Hepatocyte (in vitro differentiated cells): Measurements from ENCODE around the gene TBC1D22B. TPM values are rescaled to one million over a fixed set of nuclear protein-coding genes. Genes with fewer than 3 reads are reported as not detected.

Source experiments
- DNase-seq: peaks from one replicate; pipeline ENCODE4 v3.0.0-alpha.2; 2016; ENCODE audit warnings: low spot score
- H2AFZ ChIP-seq: fragments of 200-600 bp; sonication (generic); 2 replicates; pipeline ENCODE4 v1.6.0; 2016; ENCODE audit warnings: antibody characterized with exemption, mild to moderate bottlenecking
- H3K27ac ChIP-seq: fragments of 200-600 bp; sonication (generic); 2 replicates; pipeline ENCODE4 v1.5.1; 2016; ENCODE audit warnings: mild to moderate bottlenecking
- H3K27me3 ChIP-seq: fragments of 200-600 bp; sonication (generic); 2 replicates; pipeline ENCODE4 v1.6.1; 2016
- H3K36me3 ChIP-seq: fragments of 200-600 bp; sonication (generic); replicated peaks from 2 replicates; pipeline ENCODE4 v1.5.1; 2016; ENCODE audit warnings: low read depth; ENCODE audit not compliant: insufficient read depth
- H3K4me1 ChIP-seq: fragments of 200-600 bp; sonication (generic); 2 replicates; pipeline ENCODE4 v1.5.1; 2016; ENCODE audit warnings: mild to moderate bottlenecking, moderate library complexity; ENCODE audit not compliant: insufficient read depth
- H3K4me2 ChIP-seq: fragments of 200-600 bp; sonication (generic); 2 replicates; pipeline ENCODE4 v1.6.0; 2016
- H3K4me3 ChIP-seq: fragments of 200-600 bp; sonication (generic); 2 replicates; pipeline ENCODE4 v1.5.1; 2016; ENCODE audit warnings: mild to moderate bottlenecking
- H3K79me2 ChIP-seq: fragments of 200-600 bp; sonication (generic); 2 replicates; pipeline ENCODE4 v1.6.0; 2017; ENCODE audit warnings: mild to moderate bottlenecking
- H3K9me2 ChIP-seq: fragments of 200-600 bp; sonication (generic); replicated peaks from 2 replicates; pipeline ENCODE4 v1.6.0; 2017; ENCODE audit warnings: mild to moderate bottlenecking; ENCODE audit not compliant: insufficient read depth
- H3K9me3 ChIP-seq: fragments of 200-600 bp; sonication (generic); 2 replicates; pipeline ENCODE4 v1.5.1; 2016; ENCODE audit warnings: low read depth, mild to moderate bottlenecking
- H4K20me1 ChIP-seq: fragments of 200-600 bp; sonication (generic); 2 replicates; pipeline ENCODE4 v1.6.0; 2016; ENCODE audit warnings: mild to moderate bottlenecking; ENCODE audit not compliant: insufficient read depth, poor library complexity, severe bottlenecking
- CTCF ChIP-seq: fragments of 200-600 bp; sonication (generic); IDR thresholded peaks from 2 replicates; pipeline ENCODE4 v1.5.1; 2016; ENCODE audit warnings: antibody characterized with exemption, mild to moderate bottlenecking; ENCODE audit not compliant: poor library complexity
- EZH2 ChIP-seq: fragments of 200-600 bp; sonication (generic); IDR thresholded peaks from 2 replicates; pipeline ENCODE4 v1.6.1; 2016; ENCODE audit warnings: antibody characterized with exemption, mild to moderate bottlenecking, borderline replicate concordance
- EZH2phosphoT487 ChIP-seq: fragments of 200-600 bp; sonication (generic); IDR thresholded peaks from one replicate; pipeline ENCODE4 v1.6.1; 2018; ENCODE audit warnings: antibody characterized with exemption, mild to moderate bottlenecking, low read depth, moderate library complexity; ENCODE audit not compliant: unreplicated experiment, severe bottlenecking
- WGBS: methylation state at CpG from one replicate; pipeline ENCODE4 v1.1.6; 2016; ENCODE audit warnings: low lambda C conversion rate; ENCODE audit errors: missing lambda C conversion rate; 5-methylcytosine and 5-hydroxymethylcytosine counted together
- polyA plus RNA-seq: library from polyadenylated mRNA; unstranded; fragments of >200 nt; fragmentation: Nextera tagmentation; extraction: Ambion mirVana; gene quantifications from 2 replicates; pipeline ENCODE4 v1.2.1, GENCODE V29; 2016
- total RNA-seq: library from RNA; depleted of rRNA; stranded (reverse); fragments of >200 nt; gene quantifications from 2 replicates; pipeline ENCODE4 v1.2.3, GENCODE V29; 2014

Gene TBC1D22B
- total and polyA plus RNA-seq, 2 experiments from 2014 or later = 5.2 to 8.2 TPM

GRCh38 chr6:37237789-37238188 is 19.8 kb upstream of the TBC1D22B start:
- H3K27me3 ChIP-seq = no peaks in the 10 kb centered on the region
- H3K36me3 ChIP-seq = no peaks in the 10 kb centered on the region
- peaks cover 9% of the 10 kb centered on the region for H3K4me1 ChIP-seq
- H4K20me1 ChIP-seq = no peaks in the 10 kb centered on the region
- H3K9me2 ChIP-seq = no peaks in the 10 kb centered on the region
- H3K79me2 ChIP-seq = no peaks in the 10 kb centered on the region
- no peak for DNase-seq
- TF ChIP-seq CTCF (no peak), EZH2 (no peak), EZH2phosphoT487 (no peak)
- no peaks in the 10 kb centered on the region for H3K9me3 ChIP-seq
- H3K4me2 ChIP-seq = no peak overlapping the region
- no peak overlapping the region for H3K27ac ChIP-seq
- H2AFZ ChIP-seq = no peak overlapping the region
- no peak overlapping the region for H3K4me3 ChIP-seq

GRCh38 chr6:37238381-37238780 is 19.2 kb upstream of the TBC1D22B start:
- Histone ChIP-seq H3K27ac (no peak overlapping the region), H3K4me3 (no peak overlapping the region), H3K4me1 (peaks cover 15% of the 10 kb centered on the region), H3K79me2 (no peaks in the 10 kb centered on the region), H3K36me3 (no peaks in the 10 kb centered on the region), H3K9me3 (no peaks in the 10 kb centered on the region), H3K27me3 (no peaks in the 10 kb centered on the region), H3K4me2 (no peak overlapping the region), H2AFZ (no peak overlapping the region), H4K20me1 (no peaks in the 10 kb centered on the region), H3K9me2 (no peaks in the 10 kb centered on the region)
- TF ChIP-seq EZH2 = no peak
- TF ChIP-seq CTCF = no peak
- TF ChIP-seq EZH2phosphoT487 = no peak
- DNase-seq = no peak
- 80% methylated on average over 1 of the region's 1 CpG for WGBS

DNA sequence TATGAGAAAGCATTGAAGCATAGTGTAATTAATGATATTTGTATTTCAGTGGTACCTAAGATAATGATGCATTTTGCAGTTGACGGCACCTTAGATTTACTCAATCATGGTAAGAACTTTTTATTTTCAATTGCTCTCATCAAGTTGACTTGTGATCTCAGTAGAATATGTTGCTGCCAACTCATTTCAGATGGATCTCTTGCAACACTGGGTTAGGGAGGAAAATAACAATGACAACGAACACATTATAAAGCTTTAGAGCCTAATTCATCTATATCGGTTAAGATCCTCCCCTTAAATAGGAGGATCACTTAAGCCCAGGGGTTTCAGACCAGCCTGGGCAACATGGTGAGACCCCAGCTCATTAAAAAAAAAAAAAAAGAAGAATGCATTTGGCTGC is 18.0 kb upstream of the TBC1D22B start:
- TF ChIP-seq CTCF (no peak), EZH2 (no peak), EZH2phosphoT487 (no peak)
- Histone ChIP-seq H4K20me1 (no peaks in the 10 kb centered on the region), H3K79me2 (no peaks in the 10 kb centered on the region), H3K36me3 (no peaks in the 10 kb centered on the region), H3K9me2 (no peaks in the 10 kb centered on the region), H3K9me3 (no peaks in the 10 kb centered on the region), H3K27ac (peak overlapping the region; percentile 85), H3K4me3 (no peak overlapping the region), H3K27me3 (no peaks in the 10 kb centered on the region), H3K4me1 (peaks cover 22% of the 10 kb centered on the region), H3K4me2 (no peak overlapping the region), H2AFZ (no peak overlapping the region)
- DNase-seq = no peak
- 94% methylated on average over 3 of the region's 3 CpGs for WGBS
